HG03442 (cell line): ENCODE data around the gene CACNG5.
"Not testable (repeated sequence)": the region's sequence is repeated elsewhere in the genome, so short reads cannot be mapped to it uniquely, and the experiment has no call there.

ENCODE experiments used
- ATAC-seq: cut with Tn5 transposase; IDR thresholded peaks from one replicate; pipeline ENCODE4 v1.9.1; 2021; ENCODE audit warnings: mild to moderate bottlenecking, moderate library complexity; ENCODE audit not compliant: unreplicated experiment

Gene CACNG5

DNA sequence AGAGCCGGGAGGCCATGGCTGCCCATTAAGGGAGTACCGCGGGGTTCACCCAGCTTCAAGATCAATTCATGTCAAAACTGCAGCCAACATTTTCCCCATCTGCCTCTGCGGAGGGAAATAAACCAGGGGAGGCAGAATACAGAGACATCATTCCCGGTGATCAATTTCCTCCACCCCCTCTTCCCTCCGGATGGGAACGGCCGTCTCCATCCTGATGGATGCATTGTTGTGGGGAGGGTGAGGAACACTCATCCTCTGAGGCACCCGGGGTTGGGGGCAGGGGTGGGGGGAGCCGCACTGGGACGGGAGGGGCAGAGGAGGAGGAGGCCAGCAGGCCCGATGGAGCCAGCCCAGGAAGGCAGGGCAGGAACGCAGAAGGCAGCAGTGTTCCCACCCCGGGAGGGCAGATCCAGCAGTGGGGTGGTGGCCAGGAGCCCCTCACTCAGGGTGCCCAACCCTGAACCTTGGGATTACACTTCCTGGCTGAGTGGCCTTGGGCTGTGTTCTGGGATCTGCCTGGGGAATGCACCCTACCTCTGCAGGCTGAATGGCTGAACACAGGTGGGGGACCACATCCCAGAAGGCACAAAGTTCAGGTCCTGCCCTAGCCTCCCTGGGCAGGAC is 14.2 kb downstream of the CACNG5 start:
- no peak for ATAC-seq

- ATAC-seq = no peak
Measured at GRCh38 chr17:66849851-66850580, 15.1 kb downstream of the CACNG5 start.

DNA sequence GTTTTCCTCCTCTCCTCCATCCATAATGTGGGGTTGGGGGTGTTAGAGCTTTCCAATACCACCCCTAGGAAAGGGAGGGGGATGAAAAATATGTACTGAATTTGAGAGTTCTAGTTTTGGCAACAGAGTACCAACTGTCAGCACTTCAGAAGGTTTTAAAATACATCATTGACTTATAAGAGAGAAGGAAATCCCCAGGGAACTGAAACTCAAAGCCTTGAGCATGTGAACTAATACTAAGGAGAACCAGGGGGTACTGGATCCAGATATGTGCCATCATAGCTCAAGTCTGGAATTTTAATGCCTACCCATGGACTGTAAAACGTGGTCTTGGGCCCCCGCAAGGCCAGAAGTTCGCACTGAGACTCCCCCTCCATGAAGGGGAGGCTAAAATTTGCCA is 15.8 kb downstream of the CACNG5 start:
- ATAC-seq = no peak

DNA sequence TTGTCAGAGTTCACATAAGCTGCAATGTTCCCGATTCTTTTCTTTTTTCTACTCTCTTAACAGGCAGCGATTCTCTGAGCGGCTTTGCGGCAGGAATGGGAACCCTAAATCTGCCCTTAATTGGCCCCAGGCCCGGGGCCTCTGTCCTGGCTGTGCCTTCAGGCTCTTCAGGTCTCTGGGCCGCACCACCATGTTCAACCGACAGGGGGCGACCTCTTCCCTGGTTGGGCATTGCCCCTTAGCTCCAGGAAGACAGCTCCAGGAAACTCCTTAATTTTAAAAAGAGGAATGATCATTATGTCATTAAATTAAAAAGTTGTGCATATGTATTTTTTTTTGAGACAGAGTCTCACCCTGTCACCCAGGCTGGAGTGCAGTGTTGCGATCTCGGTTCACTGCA is 20.3 kb downstream of the CACNG5 start:
- ATAC-seq = no peak

DNA sequence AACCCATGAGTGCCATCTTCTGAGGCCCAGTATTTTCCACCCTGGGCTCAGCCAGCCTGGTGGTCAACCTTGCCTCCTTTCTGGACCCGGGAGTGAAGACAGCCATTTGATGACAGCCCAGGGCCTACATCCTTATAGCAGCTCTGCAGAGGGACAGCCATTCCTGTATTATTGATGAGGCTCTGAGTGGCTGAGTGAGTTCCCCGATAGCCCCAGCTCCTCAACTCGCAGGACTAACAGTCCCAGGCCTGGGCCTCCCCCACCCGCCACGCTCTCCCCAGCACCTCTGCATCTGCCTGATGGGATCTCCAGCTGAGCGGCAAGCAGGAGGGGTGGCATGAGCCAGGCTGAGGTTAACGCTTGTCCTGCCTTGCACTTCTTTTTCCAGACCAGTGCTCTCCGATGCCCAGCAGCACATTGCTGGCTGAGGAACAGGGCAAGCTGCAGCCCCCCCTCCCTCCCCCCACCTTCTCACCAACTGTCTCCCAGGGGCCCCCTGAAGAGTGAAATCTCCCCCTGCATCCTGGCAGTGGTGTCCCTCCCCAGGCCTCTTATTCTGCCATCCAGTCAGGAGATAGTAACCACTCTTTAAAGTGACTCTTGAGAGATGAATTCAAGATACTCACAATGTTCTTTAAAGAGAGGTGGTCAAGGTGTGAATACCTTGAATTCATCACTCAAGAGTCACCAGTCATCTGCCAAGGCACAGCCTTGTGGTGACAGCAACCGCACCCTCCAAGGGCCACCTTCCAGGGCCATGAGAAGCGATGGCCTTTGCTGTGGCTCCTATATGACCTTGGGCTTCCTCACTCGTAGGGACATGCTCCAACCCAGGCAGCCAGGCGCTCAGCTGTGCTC is 23.5 kb downstream of the CACNG5 start:
- no peak for ATAC-seq

DNA sequence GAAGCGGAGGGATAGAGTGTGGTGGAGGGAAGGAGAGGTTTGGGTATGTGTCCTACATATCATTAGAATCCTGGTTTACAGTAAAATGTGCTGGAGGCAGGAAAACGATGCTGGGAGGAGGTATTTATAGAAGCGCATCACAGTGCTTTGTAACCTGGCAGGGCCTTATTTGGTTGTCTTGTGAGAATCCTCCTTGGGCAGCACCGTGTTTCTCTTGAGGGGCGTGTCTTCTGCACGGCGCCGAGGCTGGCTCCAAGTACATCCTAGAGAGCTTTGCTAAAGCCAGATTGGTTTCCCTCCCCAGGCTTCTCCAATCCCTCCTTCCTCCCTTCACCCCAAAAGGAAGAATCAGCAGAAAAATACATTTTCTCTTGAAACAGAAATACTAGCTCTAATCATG is 24.4 kb downstream of the CACNG5 start:
- no peak for ATAC-seq

DNA sequence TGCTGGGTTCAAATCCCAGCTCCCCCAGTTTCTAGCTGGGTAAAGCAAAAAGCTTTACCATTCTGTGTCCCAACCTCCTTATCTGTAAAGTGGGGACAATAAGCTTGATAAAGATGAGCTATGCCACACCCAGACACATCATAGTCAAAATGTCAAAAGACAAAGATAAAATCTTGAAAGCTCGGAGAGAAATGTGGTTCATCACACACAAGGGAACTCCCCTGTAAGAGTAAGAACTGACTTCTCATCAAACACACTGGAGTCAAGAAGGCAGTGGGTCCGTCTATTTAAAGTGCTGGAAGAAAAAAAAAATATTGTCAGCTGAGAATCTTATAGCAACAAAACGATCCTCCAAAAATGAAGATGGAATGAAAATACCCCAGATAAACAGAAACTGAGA is 25.3 kb downstream of the CACNG5 start:
- no peak for ATAC-seq

- ATAC-seq = no peak
Measured at GRCh38 chr17:66863820-66864219, 28.9 kb downstream of the CACNG5 start.

DNA sequence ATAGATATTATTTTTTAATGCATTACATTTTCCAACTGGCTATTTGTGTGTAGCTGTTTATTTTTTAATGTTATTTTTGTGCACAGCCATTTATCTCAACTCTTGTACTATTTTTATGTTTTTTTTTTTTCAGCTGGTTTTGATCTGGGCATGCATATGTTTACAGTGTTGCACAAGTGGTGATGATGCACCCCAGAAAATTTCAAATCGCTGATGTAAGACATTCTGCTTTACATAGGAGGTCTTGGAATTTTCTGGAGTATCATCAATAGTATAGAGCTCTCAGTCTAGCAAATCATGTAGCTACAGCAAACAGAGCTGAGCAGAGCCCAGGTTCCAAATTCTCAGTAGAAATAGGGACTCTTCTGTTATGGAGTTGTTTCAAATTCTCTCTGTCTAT is 30.2 kb downstream of the CACNG5 start:
- no peak for ATAC-seq

- no peak for ATAC-seq
Measured at GRCh38 chr17:66873962-66874361, 39.0 kb downstream of the CACNG5 start.

DNA sequence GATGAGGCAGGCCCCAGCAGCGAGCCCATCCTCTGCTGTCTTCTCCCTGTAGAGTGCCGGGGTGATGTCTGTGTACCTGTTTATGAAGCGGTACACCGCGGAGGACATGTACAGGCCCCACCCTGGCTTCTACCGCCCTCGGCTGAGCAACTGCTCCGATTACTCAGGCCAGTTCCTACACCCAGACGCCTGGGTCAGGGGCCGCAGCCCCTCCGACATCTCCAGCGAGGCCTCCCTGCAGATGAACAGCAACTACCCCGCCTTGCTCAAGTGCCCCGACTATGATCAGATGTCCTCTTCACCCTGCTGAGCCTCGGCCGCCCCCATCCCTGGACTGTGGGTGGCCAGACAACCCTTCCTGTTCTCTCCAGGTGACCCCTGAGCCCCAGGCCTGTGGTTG is 50.0 kb downstream of the CACNG5 start:
- ATAC-seq = no peak

GRCh38 chr17:66885417-66885816 is 50.5 kb downstream of the CACNG5 start:
- ATAC-seq = no peak

DNA sequence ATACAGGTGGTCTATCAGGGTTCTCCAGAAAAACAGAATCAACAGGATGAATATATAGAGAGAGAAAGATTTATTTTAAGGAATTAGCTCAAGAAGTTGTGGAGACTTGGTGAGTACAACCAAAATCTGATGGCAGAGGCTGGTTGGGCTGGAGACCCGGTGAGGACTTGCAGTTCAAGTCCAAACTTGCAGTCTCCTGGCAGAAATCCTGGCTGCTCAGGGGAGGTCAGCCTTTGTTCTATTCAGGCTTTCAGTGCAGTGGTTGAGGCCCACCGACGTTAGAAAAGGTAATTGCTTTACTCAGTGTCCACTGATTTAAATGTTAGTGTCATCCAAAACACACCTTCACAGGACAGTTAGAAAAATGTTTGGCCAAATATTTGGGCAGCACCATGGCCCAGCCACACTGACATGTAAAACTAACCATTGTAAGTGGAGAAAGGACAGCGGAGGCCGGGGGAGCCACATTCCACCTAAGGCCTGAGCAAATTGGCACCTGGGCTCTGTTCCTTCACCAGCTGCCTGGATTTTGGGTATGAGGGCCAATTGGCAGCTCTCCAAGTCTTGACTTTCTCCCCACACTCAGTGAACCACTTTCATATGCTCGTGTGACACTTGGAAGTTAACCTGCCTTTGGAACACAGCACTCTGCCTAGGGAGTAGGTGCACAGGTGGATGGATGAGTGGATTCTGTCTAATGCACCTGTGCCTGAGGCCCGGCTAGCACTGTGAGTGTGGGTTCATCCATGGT is 54.7 kb downstream of the CACNG5 start:
- ATAC-seq = no peak

DNA sequence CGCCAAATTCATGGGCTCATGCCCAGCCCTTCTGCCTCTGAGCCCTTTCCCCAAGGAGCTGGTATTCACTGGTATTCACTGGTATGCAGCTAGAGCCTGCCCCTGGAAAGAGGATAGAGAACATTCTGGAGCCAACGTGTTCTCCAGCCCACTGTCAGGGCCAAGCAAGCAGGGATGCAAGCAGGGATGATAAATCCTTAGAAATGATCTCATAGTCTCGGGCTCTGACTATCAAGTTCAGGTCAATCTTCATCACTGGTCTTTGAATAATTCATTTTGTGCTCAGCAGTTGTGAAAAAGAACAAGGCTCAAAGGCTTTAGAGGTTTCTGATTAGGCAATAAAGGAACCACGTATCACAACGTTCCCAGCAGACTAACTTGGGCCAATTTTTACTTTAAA is 57.3 kb downstream of the CACNG5 start:
- no peak for ATAC-seq

DNA sequence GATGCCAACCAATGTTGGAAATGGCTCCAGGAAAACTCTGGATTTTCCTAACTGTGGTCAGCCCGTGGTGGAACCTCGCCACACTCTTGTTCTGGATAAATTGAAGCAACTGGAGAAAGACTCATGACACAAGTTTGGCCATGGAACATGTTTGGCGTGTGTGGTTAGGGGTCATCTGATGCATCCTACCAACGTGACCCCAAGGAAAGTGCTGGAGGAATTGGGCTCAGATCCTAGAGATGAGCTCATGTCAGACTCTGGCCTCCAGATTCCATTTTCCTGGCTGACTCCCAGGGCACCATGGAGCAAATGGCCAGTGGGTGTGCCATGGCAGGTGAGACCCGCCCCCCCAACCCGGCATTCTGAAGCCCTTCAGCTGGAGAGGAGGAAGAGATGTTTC is 58.5 kb downstream of the CACNG5 start:
- ATAC-seq = no peak

GRCh38 chr17:66893863-66894262 is 58.9 kb downstream of the CACNG5 start:
- no peak for ATAC-seq

DNA sequence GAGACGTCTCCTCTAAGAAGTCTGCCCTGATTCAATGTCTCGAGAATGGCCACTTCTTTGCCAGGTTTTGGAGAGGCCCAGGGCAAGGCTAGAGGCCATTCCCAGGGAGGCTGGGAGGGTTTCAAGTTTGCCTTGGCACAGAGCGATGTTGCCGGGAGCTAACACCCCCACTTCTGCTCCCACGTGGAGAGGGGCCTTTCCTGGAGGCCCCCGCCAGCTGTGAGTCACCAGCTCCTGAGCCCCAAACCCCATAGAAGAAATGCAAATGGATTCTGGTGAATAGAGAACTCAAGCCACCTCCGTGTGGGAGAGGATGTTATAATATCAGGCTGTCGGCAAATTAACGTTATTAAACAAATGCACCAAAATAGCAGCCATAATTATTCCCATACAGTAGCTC is 62.2 kb downstream of the CACNG5 start:
- ATAC-seq = no peak

GRCh38 chr17:66898536-66898935 is 63.6 kb downstream of the CACNG5 start:
- no peak for ATAC-seq

GRCh38 chr17:66900126-66901010 is 65.5 kb downstream of the CACNG5 start:
- no peak for ATAC-seq

- not testable (repeated sequence) for ATAC-seq
Measured at GRCh38 chr17:66903296-66903695, 68.4 kb downstream of the CACNG5 start.
